KMS-11 (cell line): ENCODE data around the gene WDR38.

Experiments
- H2AFZ ChIP-seq: fragments of 200-600 bp; sonication (generic); 2 replicates; pipeline ENCODE4 v1.6.1; 2016; ENCODE audit warnings: antibody characterized with exemption, mixed run types, low read depth
- H3K27ac ChIP-seq: fragments of 200-600 bp; sonication (generic); 2 replicates; pipeline ENCODE4 v1.6.1; 2016; ENCODE audit warnings: mild to moderate bottlenecking, mixed run types
- H3K27me3 ChIP-seq: fragments of 200-600 bp; sonication (generic); 2 replicates; pipeline ENCODE4 v1.6.1; 2017; ENCODE audit warnings: mild to moderate bottlenecking, low read depth, mixed run types, moderate library complexity; ENCODE audit not compliant: insufficient read depth
- H3K36me3 ChIP-seq: fragments of 200-600 bp; sonication (generic); 2 replicates; pipeline ENCODE4 v1.6.1; 2017; ENCODE audit warnings: mild to moderate bottlenecking, mixed run types; ENCODE audit not compliant: insufficient read depth
- H3K4me1 ChIP-seq: fragments of 200-600 bp; sonication (generic); 2 replicates; pipeline ENCODE4 v1.6.1; 2016; ENCODE audit warnings: mild to moderate bottlenecking, low read depth, mixed run types; ENCODE audit not compliant: poor library complexity, severe bottlenecking
- H3K4me2 ChIP-seq: fragments of 200-600 bp; sonication (generic); 2 replicates; pipeline ENCODE4 v1.7.0; 2016; ENCODE audit warnings: mild to moderate bottlenecking, mixed run types
- H3K4me3 ChIP-seq: fragments of 200-600 bp; sonication (generic); IDR thresholded peaks from 2 replicates; pipeline ENCODE4 v1.6.1; 2017; ENCODE audit warnings: low read depth, low read length, mixed read lengths; ENCODE audit not compliant: insufficient read depth
- H3K79me2 ChIP-seq: fragments of 200-600 bp; sonication (generic); 2 replicates; pipeline ENCODE4 v1.6.1; 2016; ENCODE audit warnings: low read depth, mixed run types; ENCODE audit not compliant: insufficient read depth
- H3K9ac ChIP-seq: fragments of 200-600 bp; sonication (generic); 2 replicates; pipeline ENCODE4 v1.6.1; 2016; ENCODE audit warnings: mild to moderate bottlenecking, mixed run types
- H4K20me1 ChIP-seq: fragments of 200-600 bp; sonication (generic); 2 replicates; pipeline ENCODE4 v1.6.1; 2016; ENCODE audit warnings: mild to moderate bottlenecking, mixed run types; ENCODE audit not compliant: insufficient read depth
- CTCF ChIP-seq: fragments of 200-600 bp; sonication (generic); conservative IDR thresholded peaks from 2 replicates; pipeline ENCODE4 v1.6.1; 2017; ENCODE audit warnings: low read depth, mild to moderate bottlenecking, antibody characterized with exemption, low read length, moderate library complexity, mixed read lengths

The WDR38 gene

DNA sequence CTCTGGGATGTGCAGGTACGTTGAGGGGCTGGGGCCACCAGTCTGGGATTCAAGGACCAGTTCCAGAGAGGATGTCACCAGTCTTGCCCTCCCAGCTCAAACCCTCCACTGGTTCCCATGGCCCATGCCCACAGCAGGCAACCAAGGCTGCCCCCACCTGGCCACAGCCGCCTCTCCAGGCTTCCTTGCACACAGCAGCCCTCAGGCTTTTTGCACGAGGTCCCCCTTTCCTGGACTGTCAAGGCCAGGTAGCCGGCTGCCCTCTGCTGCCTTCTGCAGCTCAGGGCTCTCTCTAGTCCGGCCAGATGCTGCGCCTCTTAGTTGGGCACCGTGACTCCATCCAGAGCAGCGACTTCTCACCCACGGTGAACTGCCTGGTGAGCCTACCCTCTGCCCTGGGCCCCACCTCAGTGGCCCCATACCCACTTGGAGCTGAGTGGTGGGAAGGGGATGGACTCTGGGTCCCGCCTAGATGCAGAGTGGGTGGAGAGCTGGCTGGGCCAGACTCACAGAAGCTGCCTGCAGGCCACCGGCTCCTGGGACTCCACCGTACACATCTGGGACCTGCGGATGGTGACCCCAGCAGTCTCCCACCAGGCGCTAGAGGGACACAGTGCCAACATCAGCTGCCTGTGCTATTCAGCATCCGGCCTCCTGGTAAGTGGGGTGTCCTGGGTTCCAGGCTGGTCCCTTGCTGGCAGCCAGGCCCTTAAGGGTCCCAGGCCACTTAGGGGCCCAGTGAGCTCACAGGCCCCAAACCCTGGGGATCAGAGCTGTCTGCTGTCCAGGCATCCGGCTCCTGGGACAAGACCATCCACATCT lies 2.9 kb downstream of the WDR38 start:
- TF ChIP-seq CTCF: no peak
- no peak overlapping the region for H2AFZ ChIP-seq
- peaks cover 15% of the 10 kb centered on the region; the same call in 1 of the 2 replicates for H4K20me1 ChIP-seq
- peaks cover 19% of the 10 kb centered on the region for H3K79me2 ChIP-seq
- H3K9ac ChIP-seq: no peak overlapping the region
- peaks cover 6% of the 10 kb centered on the region; the same call in 1 of the 2 replicates for H3K36me3 ChIP-seq
- peaks cover 24% of the 10 kb centered on the region for H3K4me1 ChIP-seq
- no peak overlapping the region for H3K4me3 ChIP-seq
- no peaks in the 10 kb centered on the region for H3K27me3 ChIP-seq
- no peak overlapping the region for H3K27ac ChIP-seq
- H3K4me2 ChIP-seq: no peak overlapping the region

GRCh38 chr9:124857533-124858162 lies 4.4 kb downstream of the WDR38 start:
- peaks cover 15% of the 10 kb centered on the region; the same call in 1 of the 2 replicates for H4K20me1 ChIP-seq
- H3K4me2 ChIP-seq: no peak overlapping the region
- TF ChIP-seq CTCF: no peak
- H2AFZ ChIP-seq: no peak overlapping the region
- no peak overlapping the region for H3K9ac ChIP-seq
- peaks cover 28% of the 10 kb centered on the region for H3K79me2 ChIP-seq
- peaks cover 24% of the 10 kb centered on the region for H3K4me1 ChIP-seq
- H3K4me3 ChIP-seq: no peak overlapping the region
- no peak overlapping the region for H3K27ac ChIP-seq
- H3K27me3 ChIP-seq: no peaks in the 10 kb centered on the region
- peaks cover 6% of the 10 kb centered on the region; the same call in 1 of the 2 replicates for H3K36me3 ChIP-seq

- no peak overlapping the region for H3K27ac ChIP-seq
- peaks cover 23% of the 10 kb centered on the region for H3K4me1 ChIP-seq
- peaks cover 28% of the 10 kb centered on the region for H3K79me2 ChIP-seq
- peaks cover 6% of the 10 kb centered on the region; the same call in 1 of the 2 replicates for H3K36me3 ChIP-seq
- H3K4me3 ChIP-seq: no peak overlapping the region
- no peak overlapping the region for H3K4me2 ChIP-seq
- no peak for TF ChIP-seq CTCF
- no peak overlapping the region for H2AFZ ChIP-seq
- no peaks in the 10 kb centered on the region for H3K27me3 ChIP-seq
- no peak overlapping the region for H3K9ac ChIP-seq
- H4K20me1 ChIP-seq: peaks cover 15% of the 10 kb centered on the region; the same call in 1 of the 2 replicates
Observed at GRCh38 chr9:124858330-124859046, 5.2 kb downstream of the WDR38 start.

- peak overlapping the region; percentile 96 for H3K4me2 ChIP-seq
- H4K20me1 ChIP-seq: peaks cover 15% of the 10 kb centered on the region; the same call in 1 of the 2 replicates
- peaks cover 6% of the 10 kb centered on the region; the same call in 1 of the 2 replicates for H3K36me3 ChIP-seq
- peak overlapping the region; percentile 99; the same call in 1 of the 2 replicates for H3K9ac ChIP-seq
- no peak overlapping the region for H3K27ac ChIP-seq
- H2AFZ ChIP-seq: no peak overlapping the region
- TF ChIP-seq CTCF: no peak
- no peak overlapping the region for H3K4me3 ChIP-seq
- H3K27me3 ChIP-seq: no peaks in the 10 kb centered on the region
- H3K4me1 ChIP-seq: peaks cover 18% of the 10 kb centered on the region
- peaks cover 28% of the 10 kb centered on the region for H3K79me2 ChIP-seq
Observed at GRCh38 chr9:124859803-124860581, 6.7 kb downstream of the WDR38 start.
